Prostate gland (tissue), 2 donors: ENCODE data around the gene EEF2KMT.
"Not testable (repeated sequence)": the region's sequence is repeated elsewhere in the genome, so short reads cannot be mapped to it uniquely, and the experiment has no call there.

Experiments used
- POLR2A ChIP-seq: fragments of 450-650 bp; IDR thresholded peaks from one replicate; pipeline ENCODE4 v1.6.1; 2016; ENCODE audit warnings: antibody characterized with exemption, mild to moderate bottlenecking
- TF ChIP-seq, protein P1 (sequence below), 4 experiments: fragments of 200-600 bp in 2 of 4; fragments of 450-650 bp in 2 of 4; sonication (generic) in 2 of 4; IDR thresholded peaks; 1 replicate in 3 of 4; 2 replicates in 1 of 4; pipeline ENCODE4 v1.5.1; 2016 to 2019; ENCODE audit warnings: antibody characterized with exemption in 4 of 4, mild to moderate bottlenecking in 2 of 4, moderate library complexity in 2 of 4

DNA sequence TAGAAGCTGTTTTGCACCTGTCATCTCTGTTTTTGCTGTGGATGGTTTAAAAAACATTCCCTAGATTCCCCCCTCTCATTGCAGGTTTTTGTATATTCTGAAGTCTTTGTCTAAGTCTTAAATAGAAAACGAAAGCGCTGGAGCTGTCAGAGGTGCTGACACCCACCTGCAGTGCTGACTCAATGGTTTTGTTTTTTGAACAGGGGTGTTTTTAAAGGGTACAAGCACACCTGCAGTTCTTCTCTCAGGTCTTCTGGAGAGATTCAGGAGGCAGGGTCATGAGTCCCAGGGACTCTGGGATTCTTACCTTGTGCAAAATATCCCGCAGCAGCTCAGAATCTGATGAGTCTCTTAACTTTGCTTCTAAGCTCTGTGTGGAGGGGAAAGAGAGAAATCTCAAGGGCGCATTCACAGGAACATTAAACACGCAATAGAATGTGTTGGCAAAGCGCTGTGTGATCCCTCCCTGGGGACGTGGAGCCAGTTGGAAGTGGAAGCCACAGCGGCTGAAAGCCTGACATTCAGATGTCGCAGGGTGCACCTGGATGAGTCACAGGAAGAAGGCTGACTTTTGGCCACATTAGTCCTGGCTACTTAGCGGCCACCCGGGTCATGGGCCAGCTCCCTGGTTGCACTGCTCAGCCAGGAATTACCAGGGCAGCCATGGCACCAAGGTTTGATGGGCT, 2.3 kb downstream of the EEF2KMT start:
- not testable (repeated sequence) for TF ChIP-seq POLR2A
- TF ChIP-seq, protein P1, sequence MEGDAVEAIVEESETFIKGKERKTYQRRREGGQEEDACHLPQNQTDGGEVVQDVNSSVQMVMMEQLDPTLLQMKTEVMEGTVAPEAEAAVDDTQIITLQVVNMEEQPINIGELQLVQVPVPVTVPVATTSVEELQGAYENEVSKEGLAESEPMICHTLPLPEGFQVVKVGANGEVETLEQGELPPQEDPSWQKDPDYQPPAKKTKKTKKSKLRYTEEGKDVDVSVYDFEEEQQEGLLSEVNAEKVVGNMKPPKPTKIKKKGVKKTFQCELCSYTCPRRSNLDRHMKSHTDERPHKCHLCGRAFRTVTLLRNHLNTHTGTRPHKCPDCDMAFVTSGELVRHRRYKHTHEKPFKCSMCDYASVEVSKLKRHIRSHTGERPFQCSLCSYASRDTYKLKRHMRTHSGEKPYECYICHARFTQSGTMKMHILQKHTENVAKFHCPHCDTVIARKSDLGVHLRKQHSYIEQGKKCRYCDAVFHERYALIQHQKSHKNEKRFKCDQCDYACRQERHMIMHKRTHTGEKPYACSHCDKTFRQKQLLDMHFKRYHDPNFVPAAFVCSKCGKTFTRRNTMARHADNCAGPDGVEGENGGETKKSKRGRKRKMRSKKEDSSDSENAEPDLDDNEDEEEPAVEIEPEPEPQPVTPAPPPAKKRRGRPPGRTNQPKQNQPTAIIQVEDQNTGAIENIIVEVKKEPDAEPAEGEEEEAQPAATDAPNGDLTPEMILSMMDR (IDR thresholded peaks at IDR 0.05): not testable (repeated sequence)
